HG03571 (cell line): Measurements from ENCODE around the gene S100A2.
"Not testable (repeated sequence)": the region's sequence is repeated elsewhere in the genome, so short reads cannot be mapped to it uniquely, and the experiment has no call there.

Experiments used
- ATAC-seq: cut with Tn5 transposase; IDR thresholded peaks from one replicate; pipeline ENCODE4 v1.9.1; 2021; ENCODE audit not compliant: unreplicated experiment

Gene S100A2

GRCh38 chr1:153592748-153593147 is 27.1 kb upstream of the S100A2 start:
- ATAC-seq: no peak

DNA sequence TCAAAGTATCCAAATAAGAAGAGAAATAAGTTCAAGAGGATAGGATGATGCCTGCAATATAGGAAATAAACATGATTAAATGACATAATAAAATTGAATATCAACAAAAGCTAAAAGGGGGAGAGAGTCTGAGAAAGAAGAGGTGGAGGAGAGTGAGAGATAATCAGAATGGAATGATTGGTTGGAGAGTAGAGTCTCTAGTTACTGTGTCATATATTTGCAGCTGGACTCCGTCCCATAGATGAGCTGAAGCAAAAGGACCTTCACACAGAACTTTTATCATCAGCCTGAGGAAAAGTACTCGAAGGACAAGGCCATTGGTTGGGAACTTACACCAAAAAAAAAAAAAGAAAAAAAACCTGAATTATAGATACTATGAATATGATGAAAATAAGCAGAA is 22.8 kb upstream of the S100A2 start:
- ATAC-seq: no peak

- ATAC-seq: not testable (repeated sequence)
These were observed 22.4 kb upstream of the S100A2 start for GRCh38 chr1:153588033-153588432.

- no peak for ATAC-seq
These were observed 21.7 kb upstream of the S100A2 start for GRCh38 chr1:153587314-153587713.

DNA sequence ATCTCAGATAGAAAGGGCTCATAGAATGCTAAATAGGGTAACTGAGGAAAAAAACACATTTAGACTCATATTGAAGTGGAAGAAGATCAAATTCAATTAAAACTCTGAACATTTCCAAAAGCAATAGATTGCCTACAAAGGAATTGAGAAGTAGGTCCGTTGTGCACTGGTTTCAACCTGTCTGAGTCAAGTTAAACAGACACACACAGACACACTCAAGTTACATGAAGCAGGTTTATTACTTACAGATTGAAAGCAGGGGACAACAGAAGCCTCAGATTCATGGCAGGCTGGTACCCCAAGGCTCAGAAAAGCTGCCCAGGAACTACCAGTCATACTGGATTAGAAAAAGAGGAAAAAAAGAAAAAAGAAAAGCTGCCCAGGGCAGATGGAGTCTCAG is 20.7 kb upstream of the S100A2 start:
- no peak for ATAC-seq

GRCh38 chr1:153585006-153585405 is 19.4 kb upstream of the S100A2 start:
- ATAC-seq: no peak

GRCh38 chr1:153583976-153584375 is 18.3 kb upstream of the S100A2 start:
- ATAC-seq: no peak

DNA sequence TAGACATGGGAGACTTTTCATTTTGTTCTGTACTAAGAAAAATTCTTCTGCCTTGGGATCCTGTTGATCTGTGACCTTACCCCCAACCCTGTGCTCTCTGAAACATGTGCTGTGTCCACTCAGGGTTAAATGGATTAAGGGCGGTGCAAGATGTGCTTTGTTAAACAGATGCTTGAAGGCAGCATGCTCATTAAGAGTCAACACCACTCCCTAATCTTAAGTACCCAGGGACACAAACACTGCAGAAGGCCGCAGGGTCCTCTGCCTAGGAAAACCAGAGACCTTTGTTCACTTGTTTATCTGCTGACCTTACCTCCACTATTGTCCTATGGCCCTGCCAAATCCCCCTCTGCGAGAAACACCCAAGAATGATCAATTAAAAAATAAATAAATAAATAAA is 17.9 kb upstream of the S100A2 start:
- not testable (repeated sequence) for ATAC-seq

GRCh38 chr1:153582836-153583235 is 17.2 kb upstream of the S100A2 start:
- ATAC-seq: not testable (repeated sequence)

DNA sequence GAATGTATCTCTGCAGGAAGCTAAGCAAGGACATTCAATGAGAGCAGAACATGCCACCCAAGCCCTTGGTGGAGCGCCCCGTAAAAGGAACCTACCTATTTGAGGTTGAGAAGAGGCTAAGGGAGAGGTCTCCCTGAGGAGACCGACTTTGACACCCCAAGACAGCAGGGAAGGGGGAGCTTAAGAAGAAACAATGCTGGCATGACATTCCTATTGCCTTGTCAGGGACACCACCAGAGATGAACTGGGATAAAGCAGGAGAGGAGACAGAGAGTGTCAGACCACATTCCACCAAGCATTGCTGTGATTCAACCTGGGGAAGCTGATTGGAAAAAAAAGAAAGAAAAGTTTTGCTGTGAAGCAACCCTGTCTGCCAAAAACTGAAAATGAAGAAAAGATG is 13.3 kb upstream of the S100A2 start:
- ATAC-seq: no peak

- ATAC-seq: no peak
These were observed 12.8 kb upstream of the S100A2 start for GRCh38 chr1:153578490-153578889.

- no peak for ATAC-seq
These were observed 12.0 kb upstream of the S100A2 start for GRCh38 chr1:153577624-153578051.

- ATAC-seq: no peak
These were observed 11.5 kb upstream of the S100A2 start for GRCh38 chr1:153577138-153577537.

GRCh38 chr1:153575497-153575896 is 9.9 kb upstream of the S100A2 start:
- ATAC-seq: not testable (repeated sequence)

- ATAC-seq: not testable (repeated sequence)
These were observed 9.4 kb upstream of the S100A2 start for GRCh38 chr1:153575081-153575491.

DNA sequence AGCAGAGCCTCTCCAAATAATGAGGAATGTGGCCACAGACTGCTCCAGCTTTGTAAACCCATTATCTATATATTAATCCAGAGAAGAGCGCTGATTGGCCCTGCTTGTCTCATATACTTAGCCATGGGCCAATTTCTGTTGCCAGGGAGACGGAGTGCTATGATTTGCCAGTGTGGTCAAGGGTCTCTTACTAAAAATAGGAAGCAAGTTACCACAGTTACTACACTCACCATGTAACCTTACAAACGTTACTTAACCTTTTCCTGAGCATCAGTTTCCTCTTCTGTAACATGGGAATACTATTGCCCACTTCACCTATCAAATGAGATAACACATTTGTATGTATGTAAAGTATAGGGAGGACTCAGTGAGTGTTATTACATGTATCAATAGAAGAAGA is 7.7 kb upstream of the S100A2 start:
- ATAC-seq: no peak

DNA sequence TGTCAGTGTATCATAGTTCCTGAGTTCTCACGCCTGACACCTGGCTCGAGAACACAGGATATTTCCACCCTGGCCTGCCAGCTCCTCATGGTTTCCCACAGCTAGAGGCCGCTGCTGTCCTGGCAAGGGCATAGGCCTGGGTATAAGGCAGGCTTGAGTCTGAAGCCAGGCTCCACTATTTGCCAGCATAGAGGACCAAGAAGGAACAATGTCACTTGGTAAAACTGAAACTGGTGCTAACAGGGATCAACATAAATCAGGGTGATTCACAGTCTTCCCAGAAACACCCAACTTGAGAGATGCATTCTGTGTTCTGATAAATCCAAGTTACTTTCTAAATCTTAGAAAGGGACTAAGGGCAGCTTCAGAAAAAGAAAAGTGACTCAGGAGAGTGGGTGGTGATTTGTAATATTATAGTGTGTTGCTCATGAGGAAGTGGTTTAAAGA is 6.9 kb upstream of the S100A2 start:
- no peak for ATAC-seq

DNA sequence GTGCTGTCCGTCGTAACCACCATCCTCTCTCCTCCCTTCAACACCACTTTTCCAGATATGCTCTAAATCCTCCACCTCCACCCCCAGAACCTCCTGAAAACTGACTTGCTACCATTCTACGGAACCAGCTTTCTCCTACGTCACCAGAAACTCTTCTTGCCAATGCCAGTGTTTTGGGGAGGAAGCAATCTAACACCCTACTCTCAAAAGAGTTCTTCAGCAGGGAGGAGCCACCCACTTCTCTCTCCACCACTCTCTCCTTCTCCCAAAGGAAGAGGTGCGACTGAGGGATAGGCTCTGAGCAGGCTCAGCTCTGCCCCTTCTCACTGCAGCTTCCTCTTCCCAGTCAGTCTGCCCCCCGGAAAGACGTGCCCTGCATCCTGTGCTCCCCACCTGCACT is 6.1 kb upstream of the S100A2 start:
- no peak for ATAC-seq

GRCh38 chr1:153570874-153571273 is 5.2 kb upstream of the S100A2 start:
- ATAC-seq: no peak

DNA sequence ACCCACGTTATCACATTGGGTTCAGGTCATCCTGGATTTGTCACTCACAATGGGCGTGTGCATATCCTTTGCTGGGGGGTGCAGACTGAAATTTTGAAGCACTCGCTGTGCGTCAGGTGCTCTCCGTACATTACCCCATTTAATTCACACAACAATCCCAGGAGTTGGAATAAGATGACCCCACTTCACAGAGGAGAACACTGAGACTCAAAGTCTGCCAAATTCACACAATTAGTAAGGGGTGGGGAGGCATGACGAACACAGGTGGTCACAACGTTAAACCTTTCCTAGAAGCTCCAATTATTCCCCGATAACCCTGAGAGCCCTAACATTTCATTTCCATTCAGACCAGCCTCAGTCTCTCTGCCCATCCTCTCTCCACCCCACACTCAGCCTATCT is 3.8 kb upstream of the S100A2 start:
- no peak for ATAC-seq

DNA sequence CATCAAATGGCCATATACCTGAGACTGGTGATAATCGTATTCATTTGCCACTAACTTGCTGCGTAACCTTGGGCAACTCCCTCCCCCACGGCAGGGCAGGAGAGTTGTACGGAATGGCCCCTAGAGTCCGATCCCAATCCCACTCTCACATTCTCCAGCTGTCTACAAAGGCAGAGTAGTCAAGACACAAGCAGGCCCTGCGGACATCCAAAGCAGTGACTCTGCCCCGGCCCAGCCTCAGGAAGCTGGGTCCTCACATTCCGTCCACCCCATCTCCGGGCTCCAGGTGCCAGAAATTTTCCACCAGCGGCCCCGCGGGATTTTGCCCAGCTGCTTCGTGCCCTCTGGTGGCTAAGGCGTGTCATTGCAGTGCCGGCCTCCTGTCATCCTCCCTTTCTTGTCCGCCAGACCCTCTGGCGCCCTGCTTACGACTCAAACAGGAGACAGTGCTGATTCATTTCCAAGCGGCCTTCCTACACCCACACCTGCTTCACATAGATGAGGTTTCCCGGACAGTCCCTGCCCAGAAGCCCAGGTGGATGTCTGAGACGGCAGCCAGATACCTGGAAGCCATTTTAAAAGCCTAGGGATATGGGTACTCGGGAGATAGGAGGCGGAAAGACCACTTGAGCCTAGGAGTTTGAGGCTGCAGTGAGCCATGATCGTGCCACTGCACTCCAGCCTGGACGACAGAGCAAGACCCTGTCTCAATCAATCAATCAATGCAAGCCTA is 2.9 kb upstream of the S100A2 start:
- no peak for ATAC-seq

GRCh38 chr1:153567621-153568366 is 2.1 kb upstream of the S100A2 start:
- ATAC-seq: no peak
